SK-MEL-5 (cell line): ENCODE measurements around the gene GCK. TPM values are rescaled to one million over a fixed set of nuclear protein-coding genes. Genes with fewer than 3 reads are reported as not detected.

Source experiments
- DNase-seq: peaks from one replicate; pipeline ENCODE4 v3.0.0-alpha.2; 2016; ENCODE audit warnings: low read depth, low spot score
- in situ Hi-C: cut with HindIII; loops from 2 replicates; pipeline ENCODE4 v1.10.0; 2016; ENCODE audit warnings: low sequenced_read_pairs, high pct_unique_total_duplicates, low pct_unique_long_range_greater_than_20kb
- total RNA-seq: library from RNA; depleted of rRNA; stranded (reverse); fragments of >200 nt; shearing (Covaris generic); gene quantifications from 2 replicates; pipeline ENCODE4 v1.2.3, GENCODE V29; 2014

Gene GCK
- total RNA-seq, 1 experiment from 2014 or later, result not detected

DNA sequence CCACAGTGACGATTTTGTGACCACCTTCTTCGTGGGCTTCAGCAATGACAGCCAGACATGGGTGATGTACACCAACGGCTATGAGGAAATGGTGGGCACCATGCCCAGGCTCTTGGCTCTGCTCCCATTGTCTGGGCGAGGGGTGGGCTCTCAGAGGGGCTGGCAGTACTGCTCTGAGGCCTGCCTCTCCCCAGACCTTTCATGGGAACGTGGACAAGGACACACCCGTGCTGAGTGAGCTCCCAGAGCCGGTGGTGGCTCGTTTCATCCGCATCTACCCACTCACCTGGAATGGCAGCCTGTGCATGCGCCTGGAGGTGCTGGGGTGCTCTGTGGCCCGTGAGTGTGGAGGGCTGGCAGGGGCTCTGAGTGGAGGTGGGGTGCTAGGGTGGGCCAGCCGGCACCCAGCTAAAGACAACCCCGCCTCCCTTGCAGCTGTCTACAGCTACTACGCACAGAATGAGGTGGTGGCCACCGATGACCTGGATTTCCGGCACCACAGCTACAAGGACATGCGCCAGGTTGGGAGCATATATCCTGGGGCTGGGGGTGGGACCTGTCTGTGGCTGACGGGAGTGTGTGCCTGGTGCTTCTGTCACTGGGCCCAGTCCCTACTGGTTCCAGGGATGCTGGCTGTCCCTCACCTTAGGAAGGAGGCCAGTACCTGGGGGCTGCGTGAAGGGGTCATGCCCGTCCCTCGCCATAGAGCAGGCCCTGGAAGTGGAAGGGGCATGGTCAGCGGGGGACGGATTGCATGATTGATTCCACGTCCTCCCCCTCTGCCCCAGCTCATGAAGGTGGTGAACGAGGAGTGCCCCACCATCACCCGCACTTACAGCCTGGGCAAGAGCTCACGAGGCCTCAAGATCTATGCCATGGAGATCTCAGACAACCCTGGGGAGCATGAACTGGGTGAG lies 78.3 kb downstream of the GCK start:
- DNase-seq, result no peak
- in situ Hi-C loops, result no loop called here

GRCh38 chr7:44109991-44110390 lies 79.2 kb downstream of the GCK start:
- in situ Hi-C loops, result no loop called here
- DNase-seq, result no peak

- no peak for DNase-seq
- in situ Hi-C loops, result no loop called here
Measured at GRCh38 chr7:44108768-44109750, 80.2 kb downstream of the GCK start.

DNA sequence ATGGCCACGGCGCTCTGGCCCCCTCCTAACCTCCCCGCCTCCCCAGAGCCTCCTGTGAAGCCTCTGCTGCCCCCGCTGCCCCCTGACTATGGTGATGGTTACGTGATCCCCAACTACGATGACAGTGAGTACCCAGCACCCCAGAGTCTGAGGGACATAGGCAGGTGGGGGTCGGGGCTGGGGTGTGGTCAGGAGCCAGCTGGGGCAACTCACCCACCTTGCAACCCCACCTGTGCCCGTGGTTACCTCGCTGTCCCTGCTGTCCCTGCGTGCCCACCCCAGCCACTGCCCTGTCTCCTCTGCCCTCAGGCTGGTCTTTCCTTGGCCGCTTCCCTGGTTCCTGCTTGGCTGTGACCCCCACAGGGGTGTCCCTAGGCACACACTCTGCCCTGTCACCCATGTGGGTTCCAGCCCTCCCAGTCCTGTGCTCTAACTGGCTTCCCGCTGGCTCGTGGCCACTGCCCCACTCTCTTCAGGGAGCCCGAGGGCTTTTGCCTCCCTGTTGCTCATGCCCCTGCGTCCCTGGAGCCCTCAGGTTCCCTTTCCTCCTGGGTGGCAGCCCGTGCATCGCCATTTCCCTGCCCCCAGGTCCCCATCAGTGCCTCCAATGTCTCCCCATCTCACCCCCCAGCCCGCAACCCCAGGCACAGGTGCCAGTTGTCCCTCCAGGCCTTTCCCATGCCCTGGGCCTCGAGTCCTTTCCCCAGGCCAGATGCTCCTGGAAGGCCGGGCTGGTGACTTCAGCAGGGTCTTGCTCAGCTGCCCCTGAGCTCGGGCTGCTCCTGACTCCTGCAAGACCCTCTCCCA lies 81.1 kb downstream of the GCK start:
- DNase-seq, result no peak
- in situ Hi-C loops, result no loop called here

DNA sequence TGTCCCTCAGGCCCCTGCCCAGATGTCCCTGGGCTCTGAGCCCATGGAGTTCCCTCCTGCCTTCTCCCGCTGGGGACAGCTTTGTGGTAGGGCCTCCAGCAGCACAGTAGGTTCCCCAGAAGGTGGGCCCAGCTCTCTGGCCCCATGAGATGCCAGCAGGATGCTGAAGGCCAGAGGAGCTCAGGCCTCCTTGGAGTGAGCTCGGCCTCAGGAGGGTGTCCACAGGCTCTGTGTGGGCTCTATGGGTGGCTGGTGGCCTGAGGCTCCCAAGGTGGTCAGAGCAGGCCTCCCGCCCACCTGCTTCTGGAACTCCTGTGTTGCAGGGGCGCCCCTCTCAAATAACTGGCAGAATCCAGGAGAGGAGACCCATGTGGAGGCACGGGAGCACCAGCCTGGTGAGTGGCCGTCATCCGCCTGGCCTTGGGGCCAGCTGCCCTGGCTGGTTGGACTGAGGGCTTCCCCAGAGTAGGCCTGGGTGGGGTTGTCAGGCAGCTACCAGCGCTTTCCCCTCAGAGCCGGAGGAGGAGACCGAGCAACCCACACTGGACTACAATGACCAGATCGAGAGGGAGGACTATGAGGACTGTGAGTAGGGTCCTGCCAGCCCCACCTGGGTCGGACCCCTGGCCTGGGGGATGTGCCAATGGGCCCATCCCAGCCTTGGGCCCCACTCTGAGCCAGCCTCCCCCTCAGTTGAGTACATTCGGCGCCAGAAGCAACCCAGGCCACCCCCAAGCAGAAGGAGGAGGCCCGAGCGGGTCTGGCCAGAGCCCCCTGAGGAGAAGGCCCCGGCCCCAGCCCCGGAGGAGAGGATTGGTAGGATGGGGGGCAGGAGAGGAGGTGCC lies 81.9 kb downstream of the GCK start:
- DNase-seq, result no peak
- in situ Hi-C loops, result no loop called here

DNA sequence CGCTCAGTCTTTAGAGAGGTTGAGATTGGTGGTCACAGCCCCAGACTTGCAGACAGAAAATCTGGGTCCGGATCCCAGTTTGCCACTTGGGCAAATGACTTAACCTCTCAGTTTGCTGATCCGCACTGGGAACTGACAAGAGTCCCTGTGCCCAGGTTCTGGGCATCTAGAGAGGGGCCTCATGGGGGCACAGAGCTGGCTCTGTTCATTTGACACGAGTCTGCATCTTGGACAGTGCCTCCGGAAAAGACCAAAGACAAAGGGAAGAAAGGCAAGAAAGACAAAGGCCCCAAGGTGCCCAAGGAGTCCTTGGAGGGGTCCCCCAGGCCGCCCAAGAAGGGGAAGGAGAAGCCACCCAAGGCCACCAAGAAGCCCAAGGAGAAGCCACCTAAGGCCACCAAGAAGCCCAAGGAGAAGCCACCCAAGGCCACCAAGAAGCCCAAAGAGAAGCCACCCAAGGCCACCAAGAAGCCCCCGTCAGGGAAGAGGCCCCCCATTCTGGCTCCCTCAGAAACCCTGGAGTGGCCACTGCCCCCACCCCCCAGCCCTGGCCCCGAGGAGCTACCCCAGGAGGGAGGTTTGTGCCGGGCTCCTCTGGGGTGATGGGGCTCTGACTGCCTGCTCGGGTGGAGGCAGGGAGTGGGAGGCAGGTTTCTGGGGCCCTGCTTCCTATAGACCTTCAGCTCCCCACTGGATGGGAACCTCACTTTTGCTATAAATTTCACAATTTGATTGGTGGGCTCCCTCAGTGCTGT lies 82.8 kb downstream of the GCK start:
- in situ Hi-C loops, result no loop called here
- no peak for DNase-seq

- in situ Hi-C loops, result no loop called here
- DNase-seq, result no peak
Measured at GRCh38 chr7:44105832-44106231, 83.4 kb downstream of the GCK start.

GRCh38 chr7:44104860-44105771 lies 84.1 kb downstream of the GCK start:
- no peak for DNase-seq
- in situ Hi-C loops, result no loop called here

DNA sequence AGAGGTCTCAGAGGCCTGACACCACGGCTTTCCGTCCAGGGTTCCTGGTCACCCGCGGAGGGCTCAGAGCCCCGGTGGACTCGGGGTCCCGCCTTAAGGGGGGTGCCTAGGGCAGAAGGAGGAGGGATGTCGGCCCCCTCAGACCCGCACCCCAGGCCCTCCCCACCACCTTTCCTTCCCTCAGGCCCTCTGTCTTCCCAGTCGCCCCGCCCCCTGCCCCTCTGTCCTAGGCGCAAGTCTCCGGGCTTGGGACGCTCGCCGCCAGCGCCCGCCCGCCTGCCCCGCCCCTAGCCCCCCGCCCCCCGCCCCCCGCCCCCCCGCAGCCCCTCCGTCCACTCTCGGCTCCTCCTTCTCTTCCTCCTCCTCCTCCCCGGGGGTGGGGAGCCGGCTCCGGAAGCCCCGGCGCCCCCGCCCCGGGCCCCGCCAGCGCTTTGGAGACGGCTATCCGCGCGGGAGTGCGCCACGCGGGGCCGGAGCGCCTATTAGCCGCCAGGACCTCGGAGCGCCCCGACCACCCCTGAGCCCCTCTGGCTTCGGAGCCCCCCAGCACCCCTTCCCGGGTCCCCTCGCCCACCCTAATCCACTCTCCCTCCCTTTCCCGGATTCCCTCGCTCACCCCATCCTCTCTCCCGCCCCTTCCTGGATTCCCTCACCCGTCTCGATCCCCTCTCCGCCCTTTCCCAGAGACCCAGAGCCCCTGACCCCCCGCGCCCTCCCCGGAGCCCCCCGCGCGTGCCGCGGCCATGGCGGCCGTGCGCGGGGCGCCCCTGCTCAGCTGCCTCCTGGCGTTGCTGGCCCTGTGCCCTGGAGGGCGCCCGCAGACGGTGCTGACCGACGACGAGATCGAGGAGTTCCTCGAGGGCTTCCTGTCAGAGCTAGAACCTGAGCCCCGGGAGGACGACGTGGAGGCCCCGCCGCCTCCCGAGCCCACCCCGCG lies 85.0 kb downstream of the GCK start, which contains the start of gene AEBP1:
AEBP1 (plus strand) TSS at position 423 of the 937 bp plus-strand sequence; CDS start at position 744, 321 bp downstream.
- in situ Hi-C loops, result no loop called here
- DNase-seq, result no peak

GRCh38 chr7:44103566-44103922 lies 85.7 kb downstream of the GCK start:
- no peak for DNase-seq
- in situ Hi-C loops, result no loop called here

- in situ Hi-C loops, result no loop called here
- no peak for DNase-seq
Measured at GRCh38 chr7:44102846-44103565, 86.2 kb downstream of the GCK start.

DNA sequence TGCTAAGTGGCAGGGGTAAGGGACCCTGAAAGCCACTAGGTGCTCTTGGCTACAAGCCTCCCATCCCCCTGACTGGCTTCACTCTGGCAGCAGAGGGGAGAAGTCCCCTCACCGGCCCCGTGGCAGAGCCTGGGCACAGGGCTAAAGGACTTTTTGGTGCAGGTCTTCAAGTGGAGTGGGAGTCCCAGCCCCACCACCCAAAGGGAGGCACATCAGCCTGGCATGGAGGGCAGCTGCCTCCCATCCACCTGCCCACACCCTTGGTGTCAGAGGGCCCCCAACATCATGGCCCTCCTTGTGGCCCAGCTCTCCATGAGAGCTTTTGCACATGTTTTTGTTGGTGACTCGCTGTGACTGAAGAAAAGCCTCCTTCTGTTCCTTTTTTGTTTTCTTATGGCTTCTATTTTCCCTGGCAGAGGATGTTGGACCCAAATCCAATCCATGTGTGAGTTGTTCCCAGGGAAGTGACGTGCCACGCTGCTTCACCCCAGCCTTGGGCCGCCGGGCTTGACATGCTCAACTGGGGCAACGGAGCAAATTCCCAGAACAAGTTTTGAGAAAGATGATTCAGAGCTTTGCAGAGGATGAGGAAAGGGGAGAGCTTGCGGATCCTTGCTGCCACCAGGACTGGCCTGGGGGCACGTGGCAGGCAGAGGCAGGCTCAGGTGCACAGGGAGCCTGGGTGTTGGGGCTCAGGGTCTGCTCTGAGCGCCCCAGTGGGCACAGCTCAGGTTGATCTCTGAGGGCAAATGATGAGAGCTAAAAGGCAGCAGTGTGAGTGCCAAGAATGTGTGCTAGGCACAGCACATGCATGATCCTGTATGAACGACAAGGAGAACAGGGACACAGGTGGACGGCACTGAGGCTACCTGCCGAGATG lies 87.0 kb downstream of the GCK start:
- in situ Hi-C loops, result no loop called here
- no peak for DNase-seq
